Liver (tissue), 3 donors: ENCODE results near the gene ST8SIA6.

Experiments used
- CTCF ChIP-seq: fragments of 150-350 bp; IDR thresholded peaks from 2 replicates; pipeline ENCODE4 v1.5.1; 2017; ENCODE audit warnings: improper control_type of control experiment, low read depth, low read length; ENCODE audit not compliant: missing input control
- EGR1 ChIP-seq, 2 donors: IDR thresholded peaks; 2 replicates each; pipeline ENCODE4 v1.6.1; 2016 to 2018; ENCODE audit warnings: antibody characterized with exemption in 2 of 2, low read depth in 2 of 2
- NR2F2 ChIP-seq: IDR thresholded peaks from 2 replicates; pipeline ENCODE4 v1.6.1; 2016; ENCODE audit warnings: antibody characterized with exemption
- SP1 ChIP-seq: IDR thresholded peaks from 2 replicates; pipeline ENCODE4 v1.6.1; 2018; ENCODE audit warnings: antibody characterized with exemption, mild to moderate bottlenecking
- TAF1 ChIP-seq: conservative IDR thresholded peaks from 2 replicates; pipeline ENCODE4 v1.6.1; 2016; ENCODE audit warnings: antibody characterized with exemption, mild to moderate bottlenecking
- donor health status: healthy.
- donor health status: healthy.

DNA sequence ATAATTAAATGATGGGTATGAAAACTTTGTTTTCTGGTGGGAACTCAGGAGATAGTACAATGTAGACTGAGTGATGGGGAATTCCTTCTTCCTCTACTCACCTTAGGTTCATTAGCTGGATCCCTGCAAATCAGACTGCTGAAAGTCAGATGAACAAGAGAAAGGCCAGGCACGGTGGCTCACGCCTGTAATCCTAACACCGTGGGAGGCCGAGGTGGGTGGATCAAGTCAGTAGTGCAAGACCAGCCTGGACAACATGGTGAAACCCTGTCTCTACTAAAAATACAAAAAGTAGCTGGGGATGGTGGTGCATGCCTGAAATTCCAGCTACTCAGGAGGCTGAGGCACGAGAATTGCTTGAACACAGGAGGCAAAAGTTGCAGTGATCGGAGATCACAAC lies 28.7 kb upstream of the ST8SIA6 start:
- TF ChIP-seq CTCF = no peak
- TF ChIP-seq NR2F2 = no peak
- TF ChIP-seq TAF1 = no peak
- TF ChIP-seq SP1 = no peak
- TF ChIP-seq EGR1 (IDR thresholded peaks at IDR 0.05; ENCODE audit: low read depth in 2 of 2) = no peak
